Activated CD8-positive, alpha-beta memory T cell treated with anti-CD3 and anti-CD28 coated beads, Interleukin-2, amount 50 U/mL, for 1 hour (primary cell): ENCODE results near the gene IPO13.
A peak's percentile ranks its signal among the peaks of the same experiment; 100 is the strongest.

Source experiments
- DNase-seq: peaks from one replicate; pipeline ENCODE4 v3.0.0-alpha.2; 2020; ENCODE audit errors: extremely low read depth

Gene IPO13

DNA sequence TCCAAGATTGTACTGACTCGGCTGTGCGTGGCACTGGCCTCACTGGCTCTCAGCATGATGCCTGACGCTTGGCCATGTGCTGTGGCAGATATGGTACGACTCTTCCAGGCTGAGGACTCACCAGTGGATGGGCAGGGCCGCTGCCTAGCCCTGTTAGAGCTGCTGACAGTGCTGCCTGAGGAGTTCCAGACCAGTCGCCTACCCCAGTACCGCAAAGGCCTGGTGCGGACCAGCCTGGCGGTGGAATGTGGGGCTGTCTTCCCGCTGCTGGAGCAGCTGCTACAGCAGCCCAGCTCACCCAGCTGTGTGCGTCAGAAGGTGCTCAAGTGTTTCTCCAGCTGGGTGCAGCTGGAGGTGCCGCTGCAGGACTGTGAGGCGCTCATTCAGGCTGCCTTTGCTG, 2.9 kb downstream of the IPO13 start:
- DNase-seq: no peak

DNA sequence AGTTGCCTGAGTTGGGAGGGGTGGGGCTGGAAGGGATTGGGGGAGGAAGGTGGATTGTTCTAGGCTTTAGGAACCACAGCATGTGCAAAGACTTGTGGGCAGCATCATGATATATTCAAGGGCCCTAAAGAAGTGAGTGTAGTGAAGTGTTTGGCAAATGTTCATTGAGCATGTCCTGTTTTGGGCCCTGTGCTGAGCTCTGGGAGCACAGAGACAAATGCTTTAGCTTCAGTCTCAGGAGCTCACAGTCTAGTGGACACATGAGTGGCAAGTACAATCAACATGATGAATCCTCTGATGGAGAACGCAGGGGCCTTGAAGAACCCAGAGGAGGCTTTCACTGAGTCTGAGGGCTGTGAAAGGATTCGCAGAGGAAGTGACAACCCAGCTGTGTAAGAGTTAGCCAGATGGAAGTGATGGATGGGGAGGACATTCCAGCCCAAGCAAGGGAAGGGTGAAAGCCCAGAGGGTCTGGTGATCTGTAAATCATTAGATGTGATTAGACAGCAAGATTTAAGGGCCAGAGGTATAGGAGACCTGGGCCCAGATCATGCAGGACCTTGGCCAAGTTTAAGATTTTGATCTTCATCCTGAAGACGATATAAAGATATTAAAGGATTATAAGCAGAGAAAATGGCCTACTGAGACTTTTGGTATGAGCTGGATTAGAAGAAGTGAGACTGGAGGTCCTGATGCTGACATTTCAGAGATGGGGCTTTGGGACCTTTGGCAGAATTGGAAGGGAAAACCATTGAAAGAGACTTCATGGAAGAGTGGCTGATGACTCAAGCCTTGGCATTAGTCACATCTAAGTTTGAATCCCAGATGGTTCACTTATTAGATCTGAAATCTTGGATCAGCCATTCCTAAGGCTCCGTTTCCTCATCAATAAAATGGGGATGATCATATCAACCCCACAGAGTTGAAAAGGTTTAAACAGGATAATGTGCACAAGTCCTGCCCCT, 4.6 kb downstream of the IPO13 start:
- no peak for DNase-seq

DNA sequence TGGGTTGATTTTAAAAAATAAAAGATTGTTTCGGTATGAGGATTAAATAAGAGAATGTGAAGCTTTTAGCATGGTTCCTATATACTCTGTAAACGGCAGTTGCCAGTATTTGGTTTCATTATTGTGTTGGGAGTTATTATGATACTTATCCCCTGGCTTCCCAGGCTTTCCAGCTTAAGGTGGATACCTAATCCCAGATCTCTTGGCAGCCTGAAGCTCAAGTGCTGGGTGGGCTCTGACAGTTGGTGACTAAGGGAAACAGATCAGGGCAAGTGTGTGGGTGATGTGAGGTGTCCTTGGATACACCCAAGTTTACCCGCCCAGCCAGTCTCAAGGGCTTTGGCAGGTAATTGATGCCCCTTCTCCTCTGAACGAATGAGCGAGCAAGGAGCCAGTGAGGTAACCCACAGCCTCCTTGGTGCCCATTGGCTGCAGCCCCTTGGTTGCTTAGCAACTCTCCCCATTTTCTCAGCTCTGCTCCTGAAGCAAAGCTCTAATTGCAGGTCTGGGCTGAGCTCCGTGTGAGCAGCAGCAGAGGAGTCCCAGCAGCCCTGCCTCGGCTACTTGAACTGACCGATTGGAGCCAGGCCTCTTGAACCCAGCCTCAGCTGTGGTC, 6.1 kb downstream of the IPO13 start:
- no peak for DNase-seq

- no peak for DNase-seq
These were observed 6.6 kb downstream of the IPO13 start for GRCh38 chr1:43953361-43953760.

DNA sequence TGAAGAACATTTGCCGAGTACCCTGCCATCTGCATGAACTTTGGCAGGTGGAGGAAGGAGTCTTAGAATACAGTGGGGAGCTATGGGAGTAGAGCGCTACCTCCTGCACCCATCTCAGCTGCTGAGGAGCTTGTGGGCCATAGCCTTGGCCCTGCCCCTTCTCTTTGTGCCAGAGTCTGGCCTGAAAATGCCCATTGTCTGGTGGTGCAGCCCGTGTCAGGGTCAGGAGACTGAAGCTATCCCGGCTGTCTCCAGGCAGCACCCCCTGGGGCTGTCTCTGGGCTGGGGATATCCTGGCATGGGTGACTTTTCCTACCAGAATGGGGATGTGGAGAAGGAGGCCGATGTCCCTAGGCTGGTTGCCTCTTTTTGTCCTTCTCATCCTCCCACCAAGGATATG, 7.3 kb downstream of the IPO13 start:
- DNase-seq: no peak

DNA sequence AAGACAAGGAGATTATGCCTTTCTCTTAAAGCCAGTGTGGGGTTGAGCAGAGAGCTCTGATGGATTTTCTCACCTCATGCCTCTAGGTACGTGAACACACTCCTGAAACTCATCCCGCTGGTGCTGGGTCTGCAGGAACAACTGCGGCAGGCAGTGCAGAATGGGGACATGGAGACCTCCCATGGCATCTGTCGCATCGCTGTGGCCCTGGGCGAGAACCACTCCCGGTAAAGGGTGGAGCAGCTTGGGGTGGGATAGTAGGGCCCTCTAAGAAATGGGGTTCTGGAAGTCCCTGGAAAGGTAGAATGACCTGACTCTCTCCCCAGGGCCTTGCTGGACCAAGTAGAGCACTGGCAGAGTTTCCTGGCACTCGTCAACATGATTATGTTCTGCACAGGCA, 9.5 kb downstream of the IPO13 start:
- DNase-seq: no peak

GRCh38 chr1:43957407-43958040, 10.8 kb downstream of the IPO13 start:
- no peak for DNase-seq

GRCh38 chr1:43958351-43959255, 11.9 kb downstream of the IPO13 start:
- DNase-seq: no peak

DNA sequence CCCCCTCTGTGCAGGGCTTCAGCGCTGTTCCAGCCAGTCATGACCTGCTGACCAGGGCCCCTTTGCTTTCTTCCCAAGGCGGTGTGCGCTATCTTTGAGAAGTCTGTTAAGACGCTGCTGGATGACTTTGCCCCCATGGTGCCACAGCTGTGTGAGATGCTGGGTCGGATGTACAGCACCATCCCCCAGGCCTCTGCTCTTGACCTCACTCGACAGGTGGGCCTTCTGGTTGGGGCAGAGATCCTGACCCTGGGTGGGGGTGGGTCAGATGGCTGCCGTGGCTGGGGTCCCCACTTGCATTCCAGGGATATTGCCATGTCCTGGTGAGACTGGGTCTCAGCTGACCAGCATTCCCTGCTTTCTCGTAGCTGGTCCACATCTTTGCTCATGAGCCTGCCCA, 14.0 kb downstream of the IPO13 start:
- DNase-seq: no peak

- DNase-seq: no peak
These were observed 14.9 kb downstream of the IPO13 start for GRCh38 chr1:43961692-43962091.

- DNase-seq: no peak
These were observed 15.6 kb downstream of the IPO13 start for GRCh38 chr1:43962324-43962723.

GRCh38 chr1:43963006-43963405, 16.3 kb downstream of the IPO13 start:
- no peak for DNase-seq

DNA sequence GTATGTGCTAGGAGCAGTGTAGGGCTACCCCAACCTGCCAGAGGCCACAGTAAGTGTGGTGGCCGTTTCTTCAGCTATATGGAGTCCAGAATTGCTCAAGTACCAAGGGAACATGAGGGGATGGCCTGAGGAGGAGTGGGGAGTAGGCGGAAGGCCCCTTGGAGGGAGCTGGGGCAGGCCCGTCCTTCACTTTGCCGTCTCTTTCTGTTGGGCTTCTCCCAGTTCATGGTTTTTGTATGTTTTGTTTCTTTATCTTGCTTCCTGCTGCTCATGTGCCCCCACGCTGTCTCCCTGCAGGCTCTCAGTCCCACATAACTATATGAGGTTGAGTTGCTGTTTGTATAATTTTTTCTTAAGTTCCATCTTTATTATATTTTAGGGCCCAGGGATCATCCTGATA, 17.1 kb downstream of the IPO13 start:
- no peak for DNase-seq

DNA sequence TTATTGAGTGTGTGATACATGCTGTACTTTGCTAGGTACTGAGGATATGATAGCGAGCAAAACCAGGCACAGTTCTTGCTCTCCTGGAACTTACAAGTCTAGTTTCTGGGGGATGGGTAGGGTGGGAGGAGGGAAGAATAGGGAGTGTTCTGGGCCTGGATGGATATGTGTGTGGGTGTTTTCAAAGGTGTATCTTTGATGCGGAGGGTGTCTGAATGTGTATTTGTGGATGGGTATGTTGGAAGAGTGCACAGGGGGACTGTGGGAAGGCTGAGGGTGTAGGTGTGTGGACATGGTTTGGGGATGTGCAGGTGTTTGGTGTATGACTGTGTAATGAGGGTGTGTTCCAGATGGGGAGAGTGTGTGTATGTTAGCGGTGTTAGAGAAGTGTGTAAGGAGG, 18.6 kb downstream of the IPO13 start:
- no peak for DNase-seq

- DNase-seq: no peak
These were observed 21.7 kb downstream of the IPO13 start for GRCh38 chr1:43968348-43968948.

DNA sequence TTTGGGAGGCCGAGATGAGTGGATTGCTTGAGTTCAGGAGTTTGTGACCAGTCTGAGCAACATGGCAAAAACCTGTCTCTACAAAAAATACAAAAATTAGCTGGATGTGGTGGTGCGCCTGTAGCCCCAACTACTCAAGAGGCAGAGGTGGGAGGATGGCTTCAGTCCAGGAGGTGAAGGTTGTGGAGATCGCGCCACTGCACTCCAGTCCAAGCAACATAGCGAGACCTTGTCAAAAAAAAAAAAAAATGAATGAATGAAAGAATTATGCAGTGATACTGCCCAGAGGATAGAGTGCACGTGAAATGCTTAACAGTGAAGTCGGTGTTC, 22.6 kb downstream of the IPO13 start:
- DNase-seq: no peak

GRCh38 chr1:43969746-43970466, 23.2 kb downstream of the IPO13 start, which contains the start of gene DPH2:
Gene DPH2, plus strand, starts transcription at chr1:43970010. Its CDS starts 166 bp downstream, at chr1:43970176.
- DNase-seq: peak; percentile 90

- no peak for DNase-seq
These were observed 23.8 kb downstream of the IPO13 start for GRCh38 chr1:43970502-43970901.

GRCh38 chr1:43970911-43971310, 24.2 kb downstream of the IPO13 start:
- DNase-seq: no peak

- no peak for DNase-seq
These were observed 24.7 kb downstream of the IPO13 start for GRCh38 chr1:43971336-43971980.
